ENCODE measurements around the gene SLC66A2. TPM values are rescaled to one million over a fixed set of nuclear protein-coding genes. Genes with fewer than 3 reads are reported as not detected.
A peak's percentile ranks its signal among the peaks of the same experiment; 100 is the strongest.

Gene SLC66A2
- total and polyA plus RNA-seq, 8 donors = 18.1 to 148 (median 24.4) TPM

DNA sequence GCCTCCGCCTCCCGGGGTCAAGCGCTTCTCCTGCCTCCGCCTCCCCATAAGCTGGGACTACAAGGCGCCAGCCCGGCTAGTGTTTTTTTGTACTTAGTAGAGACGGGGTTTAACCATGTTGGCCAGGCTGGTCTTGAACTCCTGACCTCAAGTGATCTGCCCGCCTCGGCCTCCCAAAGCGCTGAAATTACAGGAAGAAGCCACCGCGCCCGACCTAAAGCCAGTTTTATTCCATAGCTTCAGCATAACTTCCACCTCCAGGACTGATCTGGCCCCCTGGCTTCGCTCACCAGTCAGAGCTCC lies 37.7 kb upstream of the SLC66A2 start:
- DNase-seq = no peak
- intact Hi-C loops (cut with DNase I; ENCODE audit: low total_unique reads) = no loop called here
- Histone ChIP-seq H3K27ac (peak overlapping the region; percentile 89 to 98 (median 95)), H3K4me1 (peaks cover 13 to 42% (median 27%) of the 10 kb centered on the region in 4 donors), H3K27me3 (no peaks in the 10 kb centered on the region), H3K36me3 (peaks cover 7 to 19% (median 17%) of the 10 kb centered on the region in 4 donors), H3K4me3 (peak overlapping the region; percentile 71 to 93 (median 84)), H3K9me3 (no peaks in the 10 kb centered on the region)
- 34 to 70% (median 49%) methylated on average over 14 of the region's 14 CpGs for WGBS, 5 donors
- TF ChIP-seq, protein P1, sequence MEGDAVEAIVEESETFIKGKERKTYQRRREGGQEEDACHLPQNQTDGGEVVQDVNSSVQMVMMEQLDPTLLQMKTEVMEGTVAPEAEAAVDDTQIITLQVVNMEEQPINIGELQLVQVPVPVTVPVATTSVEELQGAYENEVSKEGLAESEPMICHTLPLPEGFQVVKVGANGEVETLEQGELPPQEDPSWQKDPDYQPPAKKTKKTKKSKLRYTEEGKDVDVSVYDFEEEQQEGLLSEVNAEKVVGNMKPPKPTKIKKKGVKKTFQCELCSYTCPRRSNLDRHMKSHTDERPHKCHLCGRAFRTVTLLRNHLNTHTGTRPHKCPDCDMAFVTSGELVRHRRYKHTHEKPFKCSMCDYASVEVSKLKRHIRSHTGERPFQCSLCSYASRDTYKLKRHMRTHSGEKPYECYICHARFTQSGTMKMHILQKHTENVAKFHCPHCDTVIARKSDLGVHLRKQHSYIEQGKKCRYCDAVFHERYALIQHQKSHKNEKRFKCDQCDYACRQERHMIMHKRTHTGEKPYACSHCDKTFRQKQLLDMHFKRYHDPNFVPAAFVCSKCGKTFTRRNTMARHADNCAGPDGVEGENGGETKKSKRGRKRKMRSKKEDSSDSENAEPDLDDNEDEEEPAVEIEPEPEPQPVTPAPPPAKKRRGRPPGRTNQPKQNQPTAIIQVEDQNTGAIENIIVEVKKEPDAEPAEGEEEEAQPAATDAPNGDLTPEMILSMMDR (IDR thresholded peaks at IDR 0.05) = no peak
- TF ChIP-seq POLR2AphosphoS5 (IDR thresholded peaks at IDR 0.05) (no peak), EP300 (IDR thresholded peaks at IDR 0.05) (no peak), POLR2A (IDR thresholded peaks at IDR 0.05) (no peak)

DNA sequence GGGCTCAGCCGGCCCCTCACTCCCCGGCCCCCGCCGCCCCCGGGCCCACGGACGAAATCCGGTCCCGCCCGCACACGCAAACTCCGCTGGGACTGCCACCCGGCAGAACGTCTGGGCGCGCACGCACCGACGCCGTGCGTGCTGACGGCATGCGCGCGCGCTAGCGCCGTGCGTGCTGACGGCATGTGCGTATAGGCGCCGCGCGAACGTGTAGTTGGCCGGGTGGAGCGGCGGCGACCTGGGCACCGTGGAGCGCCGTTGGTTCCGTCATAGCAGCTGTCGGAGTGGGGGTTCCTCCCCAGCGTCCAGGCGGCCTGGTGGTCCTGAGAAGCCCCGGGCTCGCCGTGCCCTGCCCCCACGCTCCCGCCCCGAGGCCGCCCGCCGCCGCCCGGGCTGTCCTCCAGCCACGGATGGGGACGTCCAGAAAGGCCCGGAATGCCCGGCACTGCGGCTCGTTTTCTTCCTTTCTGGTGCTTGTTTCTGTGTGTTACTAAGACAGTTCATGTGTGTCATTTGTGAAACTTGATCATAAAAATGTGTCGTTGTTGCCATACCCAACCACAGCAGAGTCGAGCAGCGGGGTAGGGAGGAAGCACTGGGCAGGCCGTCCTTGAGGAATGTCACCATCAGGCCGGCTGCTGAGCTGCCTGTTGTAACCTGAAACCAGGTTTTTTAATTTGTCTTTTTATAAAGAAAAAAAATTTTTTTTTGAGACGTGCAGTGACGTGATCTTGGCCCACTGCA lies 37.2 kb upstream of the SLC66A2 start, which contains the start of gene TXNL4A:
Gene TXNL4A, minus strand, starts transcription at position 113 of the 744 bp plus-strand sequence. CDS start 171 bp downstream, outside the sequence.
- Histone ChIP-seq H3K36me3 (peaks cover 7 to 19% (median 17%) of the 10 kb centered on the region in 4 donors), H3K4me1 (peaks cover 13 to 43% (median 27%) of the 10 kb centered on the region in 4 donors), H3K9me3 (no peaks in the 10 kb centered on the region), H3K4me3 (peak within 1 kb of the TSS; percentile 71 to 93 (median 84)), H3K27ac (peak within 1 kb of the TSS; percentile 89 to 98 (median 95)), H3K27me3 (no peaks in the 10 kb centered on the region)
- TF ChIP-seq POLR2AphosphoS5 (IDR thresholded peaks at IDR 0.05) (peak; percentile 97 to 98 (median 97)), POLR2A (IDR thresholded peaks at IDR 0.05) (peak in 2 of 4 donors; percentile 32 to 77), EP300 (IDR thresholded peaks at IDR 0.05) (no peak)
- TF ChIP-seq, protein P1 (IDR thresholded peaks at IDR 0.05) = peak in 1 of 7 experiments; percentile 3
- intact Hi-C loops (cut with DNase I; ENCODE audit: low total_unique reads) = no loop called here
- DNase-seq = peak; percentile 89 to 96
- 0 to 3% (median 0%) methylated on average over 10 to 71 of the region's 71 CpGs for WGBS, 5 donors

DNA sequence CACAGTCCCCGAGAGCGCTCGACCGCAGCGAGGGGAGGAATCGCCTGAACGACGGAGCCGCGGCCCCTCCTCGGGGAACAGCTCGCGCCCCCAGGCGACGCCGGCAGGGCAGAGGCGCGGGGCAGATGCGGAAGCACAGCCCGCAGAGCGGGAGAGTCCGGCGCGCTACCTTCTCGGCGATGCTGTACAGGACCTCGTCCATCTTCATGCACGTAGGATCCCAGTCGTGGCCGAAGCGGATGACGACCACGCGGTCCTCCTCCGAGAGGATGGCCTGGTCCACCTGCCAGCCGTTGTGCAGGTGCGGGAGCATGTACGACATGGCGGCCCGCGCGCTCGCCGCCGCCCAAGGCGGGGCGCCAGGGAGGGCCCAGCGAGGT lies 36.6 kb upstream of the SLC66A2 start:
- H3K27ac ChIP-seq = peak overlapping the region; percentile 89 to 98 (median 95)
- peak; percentile 57 to 87 for DNase-seq
- H3K36me3 ChIP-seq = peaks cover 7 to 19% (median 17%) of the 10 kb centered on the region in 4 donors
- no peaks in the 10 kb centered on the region for H3K27me3 ChIP-seq
- H3K9me3 ChIP-seq = no peaks in the 10 kb centered on the region
- intact Hi-C loops (cut with DNase I; ENCODE audit: low total_unique reads) = no loop called here
- peak overlapping the region; percentile 71 to 93 (median 84) for H3K4me3 ChIP-seq
- WGBS, 5 donors = 0 to 2% (median 1%) methylated on average over 19 to 48 of the region's 48 CpGs
- peaks cover 15 to 47% (median 30%) of the 10 kb centered on the region in 4 donors for H3K4me1 ChIP-seq
- no peak for TF ChIP-seq POLR2A (IDR thresholded peaks at IDR 0.05)
- TF ChIP-seq, protein P1 (IDR thresholded peaks at IDR 0.05) = peak in 1 of 7 experiments; percentile 18
- TF ChIP-seq POLR2AphosphoS5 (IDR thresholded peaks at IDR 0.05) = peak in 1 of 3 donors; percentile 1

DNA sequence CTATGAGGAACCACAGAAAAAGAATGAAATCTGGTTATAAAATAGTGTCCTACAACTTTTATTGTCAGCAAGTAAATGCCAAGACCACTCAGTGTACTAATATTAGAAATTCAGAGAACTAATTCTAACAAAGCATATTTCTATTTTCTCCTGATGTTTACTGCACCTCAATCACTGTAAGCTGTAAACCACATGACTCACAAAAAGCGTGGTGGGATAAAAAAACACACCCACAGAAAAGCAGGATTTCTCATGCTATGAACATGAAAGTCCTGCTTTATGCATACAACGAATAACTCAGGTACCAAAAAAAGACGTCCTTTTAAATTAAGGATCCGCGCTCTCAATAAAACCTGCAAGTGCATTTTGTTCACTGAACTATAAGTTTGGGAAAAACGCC lies 36.1 kb upstream of the SLC66A2 start:
- intact Hi-C loops (cut with DNase I; ENCODE audit: low total_unique reads) = no loop called here
- H3K27me3 ChIP-seq = no peaks in the 10 kb centered on the region
- H3K4me3 ChIP-seq = peak overlapping the region; percentile 71 to 93 (median 84)
- DNase-seq = peak in 1 of 2 donors; percentile 18
- H3K9me3 ChIP-seq = no peaks in the 10 kb centered on the region
- H3K4me1 ChIP-seq = peaks cover 15 to 52% (median 34%) of the 10 kb centered on the region in 4 donors
- 0 to 1% (median 1%) methylated on average over 6 of the region's 6 CpGs for WGBS, 5 donors
- H3K36me3 ChIP-seq = peaks cover 7 to 23% (median 17%) of the 10 kb centered on the region in 4 donors
- TF ChIP-seq POLR2AphosphoS5 (IDR thresholded peaks at IDR 0.05) = no peak
- TF ChIP-seq, protein P1 (IDR thresholded peaks at IDR 0.05) = no peak
- no peak for TF ChIP-seq EP300 (IDR thresholded peaks at IDR 0.05)
- TF ChIP-seq POLR2A (IDR thresholded peaks at IDR 0.05) = no peak
- peak overlapping the region in 4 of 5 donors; percentile 89 to 98 (median 96) for H3K27ac ChIP-seq

Data from stomach (tissue), 9 donors.